Measurements from ENCODE around the gene ZNF672.
A peak's percentile ranks its signal among the peaks of the same experiment; 100 is the strongest.
"Not testable (repeated sequence)": the region's sequence is repeated elsewhere in the genome, so short reads cannot be mapped to it uniquely, and the experiment has no call there.

Gene ZNF672

DNA sequence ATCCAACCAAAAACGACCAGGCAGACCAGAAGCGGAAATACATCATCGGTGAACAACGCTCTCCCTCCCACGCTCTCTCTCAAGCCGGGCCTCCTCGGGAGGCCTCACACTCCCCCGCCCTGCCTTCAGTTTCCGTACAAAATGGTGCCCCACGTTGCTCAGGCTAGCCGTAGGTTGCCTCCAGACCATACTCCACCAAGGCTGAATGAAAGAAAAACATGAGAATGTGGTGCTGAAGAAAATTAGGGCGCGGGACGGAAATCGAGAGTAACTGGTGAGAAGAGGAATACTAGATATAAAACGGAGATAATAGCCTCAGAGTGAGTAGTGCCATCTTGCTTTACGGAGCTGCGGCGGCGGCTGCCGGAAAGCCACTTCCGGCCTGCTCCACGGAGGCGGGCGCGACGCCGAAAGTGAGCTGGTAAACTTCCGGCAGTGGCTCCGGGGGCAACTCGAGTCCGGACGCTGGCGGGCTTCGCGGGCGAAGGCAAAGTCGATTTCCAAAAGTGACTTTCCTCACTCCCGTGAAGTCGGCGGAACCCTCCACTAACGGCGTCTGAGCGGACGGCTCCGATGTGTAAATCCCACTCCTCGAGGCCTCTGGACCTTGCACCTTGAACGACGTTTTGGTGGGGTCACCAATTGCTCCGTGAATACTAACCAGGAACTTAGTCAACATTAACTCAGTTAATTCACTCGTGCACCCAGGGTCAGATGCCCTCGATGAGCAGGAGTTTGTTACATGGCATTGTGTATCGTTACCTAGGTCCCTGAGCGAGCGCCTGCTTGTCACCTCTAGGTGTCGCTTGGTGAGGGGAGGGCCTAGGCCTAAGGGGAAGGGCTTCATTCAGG is 11.9 kb upstream of the ZNF672 start, which contains the start of gene SH3BP5L:
SH3BP5L (minus strand) TSS at position 7 of the 852 bp plus-strand sequence. CDS start 980 bp downstream, outside the sequence.
- H3K27me3 ChIP-seq (ENCODE audit: control insufficient read depth in 1 of 2, insufficient read depth in 1 of 2, low read length in 2 of 2), result peaks cover 0 to under 1% of the 10 kb centered on the region in 2 experiments
- peak within 1 kb of the TSS; percentile 90 for H3K27ac ChIP-seq (ENCODE audit: low read length, poor library complexity, severe bottlenecking)
- peak within 1 kb of the TSS; percentile 91 for H3K4me2 ChIP-seq (ENCODE audit: low read length, poor library complexity, severe bottlenecking)
- H3K23ac ChIP-seq (ENCODE audit: low read length in 2 of 2), result no peak within 1 kb of the TSS
- peak within 1 kb of the TSS; percentile 69 for H4K91ac ChIP-seq (ENCODE audit: low read length)
- peak within 1 kb of the TSS; percentile 27 for H2AK5ac ChIP-seq (ENCODE audit: low read length, severe bottlenecking)
- H3K9ac ChIP-seq (ENCODE audit: low read length), result peak within 1 kb of the TSS; percentile 96
- peak within 1 kb of the TSS; percentile 98 for H2AFZ ChIP-seq (ENCODE audit: low read depth, low read length)
- peaks cover 16 to 29% of the 10 kb centered on the region in 2 experiments for H3K36me3 ChIP-seq (ENCODE audit: control insufficient read depth in 1 of 2, insufficient read depth in 2 of 2, low read depth in 1 of 2, low read length in 2 of 2)
- H3K14ac ChIP-seq (ENCODE audit: low read length in 2 of 2), result peak within 1 kb of the TSS in 1 of 2 experiments; percentile 9
- no peak within 1 kb of the TSS for H2BK120ac ChIP-seq (ENCODE audit: low read depth, low read length)
- H3K79me1 ChIP-seq (replicated peaks; ENCODE audit: low read length, poor library complexity, severe bottlenecking), result peaks cover 12% of the 10 kb centered on the region
- peak within 1 kb of the TSS; percentile 82 to 94 for H3K4me3 ChIP-seq (ENCODE audit: insufficient read depth in 1 of 2, low read depth in 1 of 2, low read length in 2 of 2)
- peak; percentile 98 for DNase-seq
- no peaks in the 10 kb centered on the region for H3K9me3 ChIP-seq (ENCODE audit: control insufficient read depth, low read length)
- H3K4ac ChIP-seq (ENCODE audit: low read depth in 1 of 2, low read length in 2 of 2), result peak within 1 kb of the TSS; percentile 75 to 92
- no peak within 1 kb of the TSS for H2BK12ac ChIP-seq (ENCODE audit: low read length in 2 of 2)
- peak within 1 kb of the TSS; percentile 95 for H2BK5ac ChIP-seq (ENCODE audit: low read depth, low read length, poor library complexity, severe bottlenecking)
- peak within 1 kb of the TSS; percentile 97 for H4K8ac ChIP-seq (ENCODE audit: low read length)
- peaks cover 22% of the 10 kb centered on the region for H3K4me1 ChIP-seq (ENCODE audit: control insufficient read depth, insufficient read depth, low read depth, low read length)
- H3K18ac ChIP-seq (ENCODE audit: low read depth in 1 of 2, low read length in 2 of 2), result peak within 1 kb of the TSS; percentile 94 to 98
- under 1% methylated on average over 56 of the region's 56 CpGs for WGBS
- no peak within 1 kb of the TSS for H2BK15ac ChIP-seq (ENCODE audit: low read depth, poor library complexity, severe bottlenecking)

DNA sequence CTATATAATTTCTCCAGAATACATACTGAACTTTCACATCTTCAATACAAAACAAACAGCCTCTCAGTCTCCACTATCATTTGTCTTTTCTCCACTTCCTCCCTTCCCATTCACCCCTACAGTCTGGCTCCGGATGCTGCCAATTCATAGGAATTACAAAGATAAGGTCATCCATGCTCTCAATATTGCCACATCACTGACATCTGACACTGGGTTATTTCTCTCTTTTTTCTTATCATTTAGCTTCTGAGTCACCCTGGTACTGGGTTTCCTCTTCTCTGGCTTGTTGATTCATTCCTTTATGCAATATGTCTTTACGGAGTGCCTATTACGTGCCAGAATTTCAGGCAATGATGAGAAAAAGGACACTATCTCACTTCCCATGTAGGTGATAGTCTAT is 9.2 kb upstream of the ZNF672 start:
- H4K91ac ChIP-seq (ENCODE audit: low read length), result no peak overlapping the region
- no peak overlapping the region for H2BK15ac ChIP-seq (ENCODE audit: low read depth, poor library complexity, severe bottlenecking)
- no peak overlapping the region for H3K4ac ChIP-seq (ENCODE audit: low read depth in 1 of 2, low read length in 2 of 2)
- H2BK120ac ChIP-seq (ENCODE audit: low read depth, low read length), result no peak overlapping the region
- H4K8ac ChIP-seq (ENCODE audit: low read length), result no peak overlapping the region
- H2BK12ac ChIP-seq (ENCODE audit: low read length in 2 of 2), result no peak overlapping the region
- no peak overlapping the region for H2AFZ ChIP-seq (ENCODE audit: low read depth, low read length)
- H2BK5ac ChIP-seq (ENCODE audit: low read depth, low read length, poor library complexity, severe bottlenecking), result no peak overlapping the region
- H3K36me3 ChIP-seq (ENCODE audit: control insufficient read depth in 1 of 2, insufficient read depth in 2 of 2, low read depth in 1 of 2, low read length in 2 of 2), result peaks cover 7 to 9% of the 10 kb centered on the region in 2 experiments
- H3K27me3 ChIP-seq (ENCODE audit: control insufficient read depth in 1 of 2, insufficient read depth in 1 of 2, low read length in 2 of 2), result peaks cover 0 to 3% of the 10 kb centered on the region in 2 experiments
- no peaks in the 10 kb centered on the region for H3K9me3 ChIP-seq (ENCODE audit: control insufficient read depth, low read length)
- peaks cover 9% of the 10 kb centered on the region for H3K79me1 ChIP-seq (replicated peaks; ENCODE audit: low read length, poor library complexity, severe bottlenecking)
- no peak overlapping the region for H3K14ac ChIP-seq (ENCODE audit: low read length in 2 of 2)
- H3K4me3 ChIP-seq (ENCODE audit: insufficient read depth in 1 of 2, low read depth in 1 of 2, low read length in 2 of 2), result no peak overlapping the region
- no peak overlapping the region for H3K4me2 ChIP-seq (ENCODE audit: low read length, poor library complexity, severe bottlenecking)
- no peak overlapping the region for H3K23ac ChIP-seq (ENCODE audit: low read length in 2 of 2)
- H3K9ac ChIP-seq (ENCODE audit: low read length), result peak overlapping the region; percentile 8
- H3K18ac ChIP-seq (ENCODE audit: low read depth in 1 of 2, low read length in 2 of 2), result no peak overlapping the region
- H3K27ac ChIP-seq (ENCODE audit: low read length, poor library complexity, severe bottlenecking), result no peak overlapping the region
- peak; percentile 87 for DNase-seq
- no peak overlapping the region for H2AK5ac ChIP-seq (ENCODE audit: low read length, severe bottlenecking)
- peaks cover 9% of the 10 kb centered on the region for H3K4me1 ChIP-seq (ENCODE audit: control insufficient read depth, insufficient read depth, low read depth, low read length)
- WGBS, result 56% methylated on average over 1 of the region's 3 CpGs

DNA sequence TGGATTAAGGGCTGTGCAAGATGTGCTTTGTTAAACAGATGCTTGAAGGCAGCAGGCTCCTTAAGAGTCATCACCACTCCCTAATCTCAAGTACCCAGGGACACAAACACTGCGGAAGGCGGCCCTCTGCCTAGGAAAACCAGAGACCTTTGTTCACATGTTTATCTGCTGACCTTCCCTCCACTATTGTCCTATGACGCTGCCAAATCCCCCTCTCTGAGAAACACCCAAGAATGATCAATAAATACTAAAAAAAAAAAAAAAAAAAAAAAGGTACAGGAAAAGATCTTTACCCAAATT is 7.4 kb upstream of the ZNF672 start:
- DNase-seq; H3K9ac ChIP-seq (ENCODE audit: low read length); H4K8ac ChIP-seq (ENCODE audit: low read length); H2BK12ac ChIP-seq (ENCODE audit: low read length in 2 of 2); H3K4me2 ChIP-seq (ENCODE audit: low read length, poor library complexity, severe bottlenecking); H3K36me3 ChIP-seq (ENCODE audit: control insufficient read depth in 1 of 2, insufficient read depth in 2 of 2, low read depth in 1 of 2, low read length in 2 of 2); H2BK15ac ChIP-seq (ENCODE audit: low read depth, poor library complexity, severe bottlenecking); H4K91ac ChIP-seq (ENCODE audit: low read length); H3K4ac ChIP-seq (ENCODE audit: low read depth in 1 of 2, low read length in 2 of 2); H3K79me1 ChIP-seq (replicated peaks; ENCODE audit: low read length, poor library complexity, severe bottlenecking); H3K14ac ChIP-seq (ENCODE audit: low read length in 2 of 2); H3K9me3 ChIP-seq (ENCODE audit: control insufficient read depth, low read length); H3K4me3 ChIP-seq (ENCODE audit: insufficient read depth in 1 of 2, low read depth in 1 of 2, low read length in 2 of 2); H2BK120ac ChIP-seq (ENCODE audit: low read depth, low read length); H3K27ac ChIP-seq (ENCODE audit: low read length, poor library complexity, severe bottlenecking); H3K4me1 ChIP-seq (ENCODE audit: control insufficient read depth, insufficient read depth, low read depth, low read length); H3K23ac ChIP-seq (ENCODE audit: low read length in 2 of 2); H2AFZ ChIP-seq (ENCODE audit: low read depth, low read length); H2BK5ac ChIP-seq (ENCODE audit: low read depth, low read length, poor library complexity, severe bottlenecking); H3K18ac ChIP-seq (ENCODE audit: low read depth in 1 of 2, low read length in 2 of 2); H2AK5ac ChIP-seq (ENCODE audit: low read length, severe bottlenecking): not testable (repeated sequence)
- WGBS, result 40% methylated on average over 2 of the region's 3 CpGs
- H3K27me3 ChIP-seq (ENCODE audit: control insufficient read depth in 1 of 2, insufficient read depth in 1 of 2, low read length in 2 of 2), result peaks cover 0 to 19% of the 10 kb centered on the region in 2 experiments

DNA sequence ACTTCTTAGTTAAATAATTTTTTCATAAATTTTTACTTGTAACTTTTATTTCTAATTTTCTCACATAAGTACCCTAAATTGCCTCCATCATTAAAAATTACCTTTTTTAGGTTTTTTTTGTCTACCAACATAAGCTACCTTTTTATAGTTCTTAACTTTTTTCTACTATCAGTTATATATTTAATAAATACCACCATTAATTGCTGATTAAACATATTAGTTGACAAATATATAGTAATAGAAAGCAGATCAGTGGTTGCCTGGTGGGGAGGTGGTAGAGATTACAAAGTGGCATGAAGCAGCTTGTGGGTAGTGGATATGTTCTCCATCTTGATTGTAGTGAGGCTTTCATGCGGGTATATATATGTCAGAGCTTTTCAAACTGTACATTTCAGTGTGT is 6.2 kb upstream of the ZNF672 start:
- Histone ChIP-seq H2BK5ac (ENCODE audit: low read depth, low read length, poor library complexity, severe bottlenecking) (no peak overlapping the region), H2BK15ac (ENCODE audit: low read depth, poor library complexity, severe bottlenecking) (no peak overlapping the region), H2BK12ac (ENCODE audit: low read length in 2 of 2) (no peak overlapping the region), H3K4ac (ENCODE audit: low read depth in 1 of 2, low read length in 2 of 2) (no peak overlapping the region), H3K4me2 (ENCODE audit: low read length, poor library complexity, severe bottlenecking) (no peak overlapping the region), H3K23ac (ENCODE audit: low read length in 2 of 2) (no peak overlapping the region), H3K9ac (ENCODE audit: low read length) (no peak overlapping the region), H3K14ac (ENCODE audit: low read length in 2 of 2) (no peak overlapping the region), H3K36me3 (ENCODE audit: control insufficient read depth in 1 of 2, insufficient read depth in 2 of 2, low read depth in 1 of 2, low read length in 2 of 2) (no peaks in the 10 kb centered on the region), H3K9me3 (ENCODE audit: control insufficient read depth, low read length) (no peaks in the 10 kb centered on the region), H4K91ac (ENCODE audit: low read length) (no peak overlapping the region), H3K4me3 (ENCODE audit: insufficient read depth in 1 of 2, low read depth in 1 of 2, low read length in 2 of 2) (no peak overlapping the region), H2AK5ac (ENCODE audit: low read length, severe bottlenecking) (no peak overlapping the region), H2AFZ (ENCODE audit: low read depth, low read length) (no peak overlapping the region), H3K79me1 (replicated peaks; ENCODE audit: low read length, poor library complexity, severe bottlenecking) (peaks cover 4% of the 10 kb centered on the region), H3K27me3 (ENCODE audit: control insufficient read depth in 1 of 2, insufficient read depth in 1 of 2, low read length in 2 of 2) (peaks cover 0 to 19% of the 10 kb centered on the region in 2 experiments), H3K27ac (ENCODE audit: low read length, poor library complexity, severe bottlenecking) (no peak overlapping the region), H3K4me1 (ENCODE audit: control insufficient read depth, insufficient read depth, low read depth, low read length) (no peaks in the 10 kb centered on the region), H4K8ac (ENCODE audit: low read length) (no peak overlapping the region), H2BK120ac (ENCODE audit: low read depth, low read length) (no peak overlapping the region), H3K18ac (ENCODE audit: low read depth in 1 of 2, low read length in 2 of 2) (no peak overlapping the region)
- DNase-seq, result no peak
- WGBS, result no CpG with 5 or more reads among the region's 1 CpG
